PFSK-1 (cell line): ENCODE measurements around the gene COQ7.

Source experiments
- FOXP2 ChIP-seq: optimal IDR thresholded peaks from 2 replicates; pipeline ENCODE3; 2011; ENCODE audit warnings: borderline replicate concordance, control low read depth, inconsistent platforms; ENCODE audit not compliant: insufficient read depth; ENCODE audit errors: extremely low read length, extremely low read depth
- POLR2AphosphoS5 ChIP-seq: IDR thresholded peaks from 2 replicates; pipeline ENCODE4 v1.6.1; 2012; ENCODE audit warnings: low read depth, mild to moderate bottlenecking, control low read depth, low read length, moderate library complexity
- REST ChIP-seq, 2 experiments: IDR thresholded peaks; 2 replicates each; pipeline versions ENCODE4 v1.6.1 to v1.8.0; 2011 to 2012; ENCODE audit warnings: low read depth in 2 of 2, low read length in 2 of 2, control low read depth in 1 of 2, inconsistent platforms in 1 of 2, mild to moderate bottlenecking in 1 of 2, moderate library complexity in 1 of 2; ENCODE audit not compliant: insufficient read depth in 1 of 2
- SIN3A ChIP-seq: IDR thresholded peaks from 2 replicates; pipeline ENCODE4 v1.6.1; 2012; ENCODE audit warnings: mild to moderate bottlenecking, low read length, moderate library complexity, borderline replicate concordance; ENCODE audit not compliant: insufficient read depth
- TAF1 ChIP-seq: IDR thresholded peaks from 2 replicates; pipeline ENCODE4 v1.6.1; 2012; ENCODE audit warnings: low read length, control low read depth, borderline replicate concordance; ENCODE audit not compliant: insufficient read depth

The COQ7 gene

GRCh38 chr16:19085679-19086200 lies 18.3 kb downstream of the COQ7 start:
- TF ChIP-seq FOXP2 = no peak
- TF ChIP-seq TAF1 = no peak
- TF ChIP-seq REST (IDR thresholded peaks at IDR 0.05; ENCODE audit: insufficient read depth in 1 of 2, low read depth in 2 of 2, low read length in 2 of 2) = no peak
- no peak for TF ChIP-seq SIN3A
- no peak for TF ChIP-seq POLR2AphosphoS5

GRCh38 chr16:19086322-19087199 lies 19.1 kb downstream of the COQ7 start:
- TF ChIP-seq FOXP2 (peak; percentile 72), REST (IDR thresholded peaks at IDR 0.05; ENCODE audit: insufficient read depth in 1 of 2, low read depth in 2 of 2, low read length in 2 of 2) (0 out of 4 replicates have a peak, but pooled peaks of 1 of the 2 experiments have one; percentile 20), TAF1 (0 out of 2 replicates have a peak, but pooled peaks have one; percentile 36), SIN3A (no peak), POLR2AphosphoS5 (peak; percentile 74)

GRCh38 chr16:19088341-19088916 lies 21.0 kb downstream of the COQ7 start:
- TF ChIP-seq FOXP2 (no peak), TAF1 (no peak), REST (IDR thresholded peaks at IDR 0.05; ENCODE audit: insufficient read depth in 1 of 2, low read depth in 2 of 2, low read length in 2 of 2) (no peak), SIN3A (no peak), POLR2AphosphoS5 (no peak)

GRCh38 chr16:19089410-19089955 lies 22.1 kb downstream of the COQ7 start:
- TF ChIP-seq SIN3A (no peak), TAF1 (no peak), POLR2AphosphoS5 (no peak), FOXP2 (no peak), REST (IDR thresholded peaks at IDR 0.05; ENCODE audit: insufficient read depth in 1 of 2, low read depth in 2 of 2, low read length in 2 of 2) (no peak)
